Choroid plexus epithelial cell (primary cell): ENCODE measurements around the gene CAB39L.

Source experiments
- DNase-seq: peaks from one replicate; pipeline ENCODE4 v3.0.0-alpha.2; 2010; ENCODE audit warnings: low read depth
- H3K4me3 ChIP-seq: 2 replicates; pipeline ENCODE4 v1.5.1; 2011; ENCODE audit warnings: low read depth, mild to moderate bottlenecking, control low read depth, low read length, moderate library complexity
- TF ChIP-seq, protein P1 (sequence below): conservative IDR thresholded peaks from 2 replicates; pipeline ENCODE4 v1.5.1; 2011; ENCODE audit warnings: low read depth, mild to moderate bottlenecking, control low read depth, inconsistent platforms, low read length, moderate library complexity

CAB39L gene

DNA sequence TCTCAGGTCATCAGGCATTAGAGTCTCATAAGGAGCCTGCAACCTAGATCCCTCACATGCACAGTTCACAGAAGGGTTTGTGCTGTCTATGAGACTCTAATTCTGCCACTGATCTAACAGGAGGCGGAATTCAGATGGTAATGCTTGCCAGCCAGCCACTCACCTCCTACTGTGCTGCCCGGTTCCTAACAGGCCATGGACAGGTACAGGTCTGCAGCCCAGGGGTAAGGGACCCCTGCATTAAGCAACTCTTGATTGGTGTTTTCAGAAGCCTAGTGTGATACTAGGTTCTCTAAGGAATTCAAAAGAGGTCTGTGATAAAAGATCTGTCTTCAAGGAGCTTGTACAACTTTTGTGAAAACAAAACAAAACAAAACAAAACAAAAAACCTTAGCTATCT is 31.1 kb downstream of the CAB39L start:
- TF ChIP-seq, protein P1, sequence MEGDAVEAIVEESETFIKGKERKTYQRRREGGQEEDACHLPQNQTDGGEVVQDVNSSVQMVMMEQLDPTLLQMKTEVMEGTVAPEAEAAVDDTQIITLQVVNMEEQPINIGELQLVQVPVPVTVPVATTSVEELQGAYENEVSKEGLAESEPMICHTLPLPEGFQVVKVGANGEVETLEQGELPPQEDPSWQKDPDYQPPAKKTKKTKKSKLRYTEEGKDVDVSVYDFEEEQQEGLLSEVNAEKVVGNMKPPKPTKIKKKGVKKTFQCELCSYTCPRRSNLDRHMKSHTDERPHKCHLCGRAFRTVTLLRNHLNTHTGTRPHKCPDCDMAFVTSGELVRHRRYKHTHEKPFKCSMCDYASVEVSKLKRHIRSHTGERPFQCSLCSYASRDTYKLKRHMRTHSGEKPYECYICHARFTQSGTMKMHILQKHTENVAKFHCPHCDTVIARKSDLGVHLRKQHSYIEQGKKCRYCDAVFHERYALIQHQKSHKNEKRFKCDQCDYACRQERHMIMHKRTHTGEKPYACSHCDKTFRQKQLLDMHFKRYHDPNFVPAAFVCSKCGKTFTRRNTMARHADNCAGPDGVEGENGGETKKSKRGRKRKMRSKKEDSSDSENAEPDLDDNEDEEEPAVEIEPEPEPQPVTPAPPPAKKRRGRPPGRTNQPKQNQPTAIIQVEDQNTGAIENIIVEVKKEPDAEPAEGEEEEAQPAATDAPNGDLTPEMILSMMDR, result no peak
- no peak for DNase-seq
- no peak overlapping the region for H3K4me3 ChIP-seq

DNA sequence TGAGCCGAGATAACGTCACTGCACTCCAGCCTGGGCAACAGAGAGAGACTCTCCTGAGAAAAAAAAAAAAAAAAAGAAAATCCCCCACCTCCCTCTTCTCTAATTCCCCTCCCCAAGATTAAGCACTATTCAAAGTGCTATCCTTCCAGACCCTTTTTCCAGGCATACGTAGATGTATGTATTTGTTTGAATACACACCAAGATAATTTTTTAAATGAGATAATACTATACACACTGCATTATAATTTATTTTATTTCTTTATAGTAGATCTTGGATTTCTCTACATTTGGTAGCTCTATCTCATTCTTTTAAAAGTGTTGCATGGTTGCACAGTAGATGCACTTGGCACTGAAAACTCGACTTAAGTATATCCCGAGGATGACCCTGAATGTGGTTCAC is 32.5 kb downstream of the CAB39L start:
- H3K4me3 ChIP-seq, result no peak overlapping the region
- DNase-seq, result no peak
- TF ChIP-seq, protein P1, result no peak

DNA sequence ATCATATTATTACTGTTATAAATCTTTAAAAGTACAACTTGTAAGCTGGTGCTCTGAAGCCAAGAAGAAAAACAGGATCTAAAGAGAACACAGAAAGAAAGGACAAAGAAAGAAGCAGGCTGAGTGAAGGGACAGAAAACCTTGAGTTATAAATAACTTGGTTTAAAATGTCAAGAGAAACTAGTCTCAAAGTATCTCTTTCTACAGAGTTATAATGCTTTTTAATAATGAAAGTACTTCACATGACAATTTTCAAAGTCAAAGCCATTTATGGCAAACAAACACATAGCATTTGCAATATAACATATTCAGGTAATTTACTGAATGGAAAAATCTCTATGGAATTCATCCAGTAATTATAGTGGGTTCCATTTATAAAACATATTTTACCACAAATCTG is 33.4 kb downstream of the CAB39L start:
- TF ChIP-seq, protein P1, result no peak
- no peak for DNase-seq

DNA sequence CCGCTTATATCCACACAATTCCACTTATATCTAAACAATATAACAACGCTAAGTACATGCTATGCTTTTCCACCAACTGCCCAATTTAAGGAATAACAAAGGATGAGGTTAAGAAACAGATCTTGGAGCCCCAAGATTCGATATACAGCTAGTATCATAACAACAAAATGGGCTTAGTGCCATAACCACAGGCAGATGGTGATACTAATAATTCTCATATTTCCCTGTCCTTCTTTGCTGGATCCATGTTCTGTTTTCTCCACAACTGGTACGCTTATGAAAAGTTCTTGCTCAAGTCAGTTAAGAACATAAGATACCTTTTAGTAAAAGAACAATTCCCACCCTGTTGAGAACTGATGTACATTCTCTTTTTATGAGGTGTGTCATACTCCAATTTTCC is 33.9 kb downstream of the CAB39L start:
- TF ChIP-seq, protein P1, result no peak
- DNase-seq, result peak; percentile 45
- H3K4me3 ChIP-seq, result no peak overlapping the region

More for the DNA sequence above, 33.4 kb downstream of the CAB39L start:
- H3K4me3 ChIP-seq, result no peak overlapping the region

DNA sequence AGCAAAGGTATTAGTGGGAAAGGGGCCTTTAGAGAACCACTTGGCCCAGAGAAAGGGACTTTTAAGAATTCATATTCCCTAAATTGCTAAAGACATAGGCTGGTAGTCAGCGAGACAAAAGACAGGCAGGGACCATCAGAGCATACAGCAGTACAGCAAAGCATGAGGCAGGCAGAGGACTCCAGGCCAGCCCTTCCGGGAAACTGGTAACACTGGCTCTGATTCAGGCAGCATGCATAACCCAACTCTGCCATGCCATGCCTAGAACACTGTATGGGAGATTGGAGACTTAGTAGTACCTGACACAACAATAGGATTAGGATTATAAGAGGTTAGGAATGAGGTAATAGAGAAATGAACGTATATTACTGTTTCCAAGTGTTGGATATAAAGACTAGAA is 34.9 kb downstream of the CAB39L start:
- H3K4me3 ChIP-seq, result no peak overlapping the region
- DNase-seq, result no peak
- TF ChIP-seq, protein P1, result no peak

DNA sequence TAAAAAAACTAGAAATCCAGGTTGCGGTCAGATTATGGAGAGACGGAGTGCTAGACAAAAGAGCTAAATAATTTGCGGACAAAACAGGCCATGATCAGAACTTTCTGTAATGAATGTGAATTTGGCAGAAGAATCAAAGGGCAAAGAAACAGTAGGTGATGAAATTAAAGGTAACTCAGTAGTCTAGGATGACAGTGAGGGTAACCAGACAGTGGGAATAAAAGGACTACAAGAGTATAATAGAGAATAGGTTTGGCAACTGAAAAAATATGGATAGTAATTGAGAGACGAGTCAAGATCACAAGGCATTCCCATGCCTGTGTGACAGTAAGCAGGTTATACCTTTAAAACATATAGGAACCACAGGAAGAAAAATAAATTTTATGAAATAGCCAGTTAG is 35.9 kb downstream of the CAB39L start:
- no peak overlapping the region for H3K4me3 ChIP-seq
- no peak for DNase-seq
- TF ChIP-seq, protein P1, result no peak

DNA sequence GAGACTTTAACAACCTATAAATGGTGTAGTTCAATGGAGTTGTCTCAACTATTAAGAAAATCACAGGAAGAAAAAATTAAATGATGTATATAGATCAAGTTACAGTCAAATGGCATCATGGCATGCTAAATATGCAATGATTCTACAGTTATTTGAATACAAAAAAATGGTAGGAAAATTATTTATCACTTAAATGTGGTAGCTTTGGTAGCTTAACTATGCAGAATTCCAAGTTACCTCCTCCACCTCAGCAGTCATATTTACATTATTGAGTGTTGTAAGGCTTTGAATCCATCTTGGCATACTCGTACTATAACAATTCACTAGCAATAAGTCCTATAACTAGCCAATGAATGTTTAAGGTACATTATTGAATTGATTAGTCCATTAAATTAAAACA is 36.8 kb downstream of the CAB39L start:
- no peak overlapping the region for H3K4me3 ChIP-seq
- DNase-seq, result no peak
- TF ChIP-seq, protein P1, result no peak
